Glutamatergic neuron (in vitro differentiated cells): ENCODE results near the gene BSG. TPM values are rescaled to one million over a fixed set of nuclear protein-coding genes. Genes with fewer than 3 reads are reported as not detected.

Experiments
- DNase-seq: peaks from one replicate; pipeline ENCODE4 v3.0.0; 2022
- H3K27ac Mint-ChIP-seq: one replicate; pipeline ENCODE4 v1.8.0; 2020; ENCODE audit warnings: mild to moderate bottlenecking, mixed read lengths, inconsistent platforms; ENCODE audit not compliant: unreplicated experiment
- H3K27me3 Mint-ChIP-seq: one replicate; pipeline ENCODE4 v1.8.0; 2020; ENCODE audit warnings: mild to moderate bottlenecking, moderate library complexity, mixed read lengths, inconsistent platforms; ENCODE audit not compliant: unreplicated experiment
- H3K36me3 Mint-ChIP-seq: one replicate; pipeline ENCODE4 v1.8.0; 2020; ENCODE audit warnings: mild to moderate bottlenecking, mixed read lengths, inconsistent platforms; ENCODE audit not compliant: unreplicated experiment
- H3K4me1 Mint-ChIP-seq: one replicate; pipeline ENCODE4 v1.8.0; 2020; ENCODE audit warnings: mild to moderate bottlenecking, low read depth, mixed read lengths, inconsistent platforms; ENCODE audit not compliant: unreplicated experiment
- H3K4me3 Mint-ChIP-seq: one replicate; pipeline ENCODE4 v1.8.0; 2020; ENCODE audit warnings: mild to moderate bottlenecking, mixed read lengths, inconsistent platforms; ENCODE audit not compliant: unreplicated experiment
- H3K9me3 Mint-ChIP-seq: one replicate; pipeline ENCODE4 v1.8.0; 2020; ENCODE audit warnings: mild to moderate bottlenecking, moderate library complexity, mixed read lengths, inconsistent platforms; ENCODE audit not compliant: unreplicated experiment
- CTCF ChIP-seq: fragments of 200-600 bp; sonication (generic); IDR thresholded peaks from one replicate; pipeline ENCODE4 v1.5.0; 2021; ENCODE audit not compliant: partially characterized antibody, unreplicated experiment
- total RNA-seq: library from RNA; stranded (reverse); fragmentation: NEBNext Ultra II Directional; extraction: Animal tissue kit (Norgen Biotek cat#: 25700); gene quantifications from one replicate; pipeline ENCODE4 v1.2.1, GENCODE V29; 2021; ENCODE audit not compliant: unreplicated experiment

The BSG gene
- total RNA-seq, 1 donor from 2014 or later, result 470 TPM

GRCh38 chr19:579111-579841 is 6.9 kb downstream of the BSG start:
- no peak for DNase-seq
- no peak overlapping the region for H3K4me3 Mint-ChIP-seq
- H3K9me3 Mint-ChIP-seq, result peaks cover 7% of the 10 kb centered on the region
- H3K27me3 Mint-ChIP-seq, result peaks cover 12% of the 10 kb centered on the region
- peaks cover 13% of the 10 kb centered on the region for H3K4me1 Mint-ChIP-seq
- TF ChIP-seq CTCF, result no peak
- H3K27ac Mint-ChIP-seq, result no peak overlapping the region
- no peaks in the 10 kb centered on the region for H3K36me3 Mint-ChIP-seq

GRCh38 chr19:579842-580155 is 7.4 kb downstream of the BSG start:
- DNase-seq, result no peak
- H3K36me3 Mint-ChIP-seq, result no peaks in the 10 kb centered on the region
- H3K4me1 Mint-ChIP-seq, result peaks cover 8% of the 10 kb centered on the region
- no peak overlapping the region for H3K4me3 Mint-ChIP-seq
- H3K27me3 Mint-ChIP-seq, result peaks cover 12% of the 10 kb centered on the region
- no peak for TF ChIP-seq CTCF
- H3K9me3 Mint-ChIP-seq, result peaks cover 7% of the 10 kb centered on the region
- H3K27ac Mint-ChIP-seq, result no peak overlapping the region

- Mint-ChIP-seq H3K36me3 (no peaks in the 10 kb centered on the region), H3K27ac (no peak overlapping the region), H3K9me3 (peaks cover 3% of the 10 kb centered on the region), H3K4me1 (peaks cover 4% of the 10 kb centered on the region), H3K27me3 (peaks cover 12% of the 10 kb centered on the region), H3K4me3 (no peak overlapping the region)
- no peak for TF ChIP-seq CTCF
- no peak for DNase-seq
Measured at GRCh38 chr19:580274-580835, 8.0 kb downstream of the BSG start.

- no peak for TF ChIP-seq CTCF
- Mint-ChIP-seq H3K9me3 (peaks cover 3% of the 10 kb centered on the region), H3K4me1 (peaks cover 3% of the 10 kb centered on the region), H3K27ac (no peak overlapping the region), H3K36me3 (no peaks in the 10 kb centered on the region), H3K27me3 (peaks cover 17% of the 10 kb centered on the region), H3K4me3 (no peak overlapping the region)
- no peak for DNase-seq
Measured at GRCh38 chr19:581399-582111, 9.2 kb downstream of the BSG start.
